K562 (cell line): ENCODE results near the gene SRPK3.

Experiments
- CTCF ChIP-seq, 3 experiments: IDR thresholded peaks in 2 of 3; conservative IDR thresholded peaks in 1 of 3; 2 replicates each; pipeline ENCODE4 v1.5.1; 2011 to 2012; ENCODE audit warnings: low read length in 3 of 3, mild to moderate bottlenecking in 3 of 3, control low read depth in 2 of 3, improper control_type of control experiment in 1 of 3, inconsistent platforms in 1 of 3, low read depth in 1 of 3, mixed read lengths in 1 of 3, moderate library complexity in 1 of 3; ENCODE audit not compliant: insufficient read depth in 2 of 3
- EP300 ChIP-seq: IDR thresholded peaks from 2 replicates; pipeline ENCODE4 v1.6.1; 2012; ENCODE audit warnings: low read length, improper control_type of control experiment
- MXD1 ChIP-seq: fragments of 250-450 bp; sonication (Bioruptor Pico); IDR thresholded peaks from 2 replicates; pipeline ENCODE4 v1.8.0; 2021; ENCODE audit warnings: borderline replicate concordance, mild to moderate bottlenecking, moderate library complexity; ENCODE audit not compliant: poor library complexity, severe bottlenecking
- SP2 ChIP-seq: IDR thresholded peaks from 2 replicates; pipeline ENCODE4 v1.6.1; 2011; ENCODE audit warnings: mild to moderate bottlenecking, low read depth, low read length, moderate library complexity; ENCODE audit not compliant: poor library complexity, severe bottlenecking; ENCODE audit errors: extremely low read depth
- TCF7L2 ChIP-seq: fragments of 150-350 bp; IDR thresholded peaks from 2 replicates; pipeline ENCODE4 v1.6.1; 2016; ENCODE audit warnings: low read depth, mild to moderate bottlenecking, low read length, moderate library complexity

DNA sequence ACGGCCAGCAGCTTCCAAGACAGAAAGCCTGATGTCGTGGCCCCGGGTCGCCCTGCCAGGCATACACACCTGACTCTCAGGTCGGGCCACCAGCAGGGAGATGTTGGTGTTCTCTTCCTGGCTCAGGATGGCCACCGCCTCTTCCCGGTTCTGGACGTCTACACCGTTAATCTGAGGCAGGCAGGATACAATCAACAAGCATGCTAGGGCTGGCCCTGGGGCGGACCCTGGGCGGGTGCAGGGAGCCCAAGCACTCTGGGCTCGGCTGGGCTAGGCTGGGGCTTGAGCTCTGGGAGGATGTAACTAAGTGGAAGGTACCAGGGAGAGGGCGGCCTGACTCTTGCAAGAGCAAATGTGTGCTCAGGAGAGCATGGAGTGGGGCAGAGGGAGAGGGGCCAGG, 24.6 kb downstream of the SRPK3 start:
- TF ChIP-seq TCF7L2 (no peak), MXD1 (CRISPR knock-in tag) (no peak), SP2 (no peak), EP300 (no peak), CTCF (IDR thresholded peaks at IDR 0.05 in 2 of 3, conservative IDR thresholded peaks at IDR 0.05 in 1 of 3; ENCODE audit: insufficient read depth in 2 of 3, low read depth in 1 of 3, low read length in 3 of 3) (no peak)
